SK-MEL-5 (cell line): Measurements from ENCODE around the gene IFI44. TPM values are rescaled to one million over a fixed set of nuclear protein-coding genes. Genes with fewer than 3 reads are reported as not detected.

Experiments
- DNase-seq: peaks from one replicate; pipeline ENCODE4 v3.0.0-alpha.2; 2016; ENCODE audit warnings: low read depth, low spot score
- in situ Hi-C: cut with HindIII; loops from 2 replicates; pipeline ENCODE4 v1.10.0; 2016; ENCODE audit warnings: low sequenced_read_pairs, high pct_unique_total_duplicates, low pct_unique_long_range_greater_than_20kb
- polyA plus RNA-seq, 2 experiments: library from polyadenylated mRNA; depleted of rRNA; stranded (reverse); fragments of >200 nt; gene quantifications; 2 replicates each; pipeline ENCODE4 v1.2.3, GENCODE V29; 2015
- total RNA-seq: library from RNA; depleted of rRNA; stranded (reverse); fragments of >200 nt; shearing (Covaris generic); gene quantifications from 2 replicates; pipeline ENCODE4 v1.2.3, GENCODE V29; 2014; rRNA removed

Gene IFI44
- total RNA-seq: 0.53 and 0.66 TPM in 2 replicates
- polyA plus RNA-seq (2015; cell fraction: cytosol; rRNA removed): 0.80 and 0.85 TPM in 2 replicates
- polyA plus RNA-seq (2015; cell fraction: nucleus; rRNA removed): 0.52 TPM in 1 of 2 replicates, not detected in the other

GRCh38 chr1:78649628-78650027 lies at the start of gene IFI44:
IFI44 (plus strand) TSS chr1:78649831; CDS start chr1:78650196, 365 bp downstream.
- DNase-seq: peak; percentile 54
- in situ Hi-C loops: no loop called here

GRCh38 chr1:78601068-78601467 lies 48.6 kb upstream of the IFI44 start:
- in situ Hi-C loops: loop anchor here (10.0 kb wide), 1 partner anchor 456 kb away; no protein-coding TSS in a partner anchor
- no peak for DNase-seq

- DNase-seq: no peak
- in situ Hi-C loops: loop anchor here (10.0 kb wide), 1 partner anchor 458 kb away; no protein-coding TSS in a partner anchor
These were observed 46.4 kb upstream of the IFI44 start for GRCh38 chr1:78603206-78603605.

- in situ Hi-C loops: loop anchor here (10.0 kb wide), 1 partner anchor 460 kb away; no protein-coding TSS in a partner anchor
- no peak for DNase-seq
These were observed 45.0 kb upstream of the IFI44 start for GRCh38 chr1:78604643-78605042.

- DNase-seq: no peak
- in situ Hi-C loops: loop anchor here (10.0 kb wide), 1 partner anchor 461 kb away; no protein-coding TSS in a partner anchor
These were observed 43.4 kb upstream of the IFI44 start for GRCh38 chr1:78606274-78606673.

- peak; percentile 34 for DNase-seq
- in situ Hi-C loops: loop anchor here (10.0 kb wide), 1 partner anchor 463 kb away; no protein-coding TSS in a partner anchor
These were observed 42.2 kb upstream of the IFI44 start for GRCh38 chr1:78607334-78607927.

- DNase-seq: no peak
- in situ Hi-C loops: loop anchor here (10.0 kb wide), 1 partner anchor 463 kb away; no protein-coding TSS in a partner anchor
These were observed 41.7 kb upstream of the IFI44 start for GRCh38 chr1:78607944-78608343.

GRCh38 chr1:78617615-78618026 lies 32.0 kb upstream of the IFI44 start:
- in situ Hi-C loops: no loop called here
- peak; percentile 91 for DNase-seq

- in situ Hi-C loops: no loop called here
- DNase-seq: no peak
These were observed 30.6 kb upstream of the IFI44 start for GRCh38 chr1:78619032-78619431.

- in situ Hi-C loops: no loop called here
- DNase-seq: no peak
These were observed 30.2 kb upstream of the IFI44 start for GRCh38 chr1:78619446-78619802.

- no peak for DNase-seq
- in situ Hi-C loops: no loop called here
These were observed 29.6 kb upstream of the IFI44 start, which contains the start of gene IFI44L for GRCh38 chr1:78619803-78620579. IFI44L (plus strand) TSS chr1:78620448; CDS start chr1:78627916, 7,468 bp downstream.

- DNase-seq: no peak
- in situ Hi-C loops: no loop called here
These were observed 29.0 kb upstream of the IFI44 start for GRCh38 chr1:78620666-78621065.

GRCh38 chr1:78622548-78622947 lies 27.1 kb upstream of the IFI44 start:
- in situ Hi-C loops: no loop called here
- DNase-seq: no peak

GRCh38 chr1:78624035-78624434 lies 25.6 kb upstream of the IFI44 start:
- in situ Hi-C loops: no loop called here

GRCh38 chr1:78627321-78627720 lies 22.3 kb upstream of the IFI44 start:
- no peak for DNase-seq
- in situ Hi-C loops: no loop called here

More at GRCh38 chr1:78624035-78624434, 25.6 kb upstream of the IFI44 start:
- no peak for DNase-seq

GRCh38 chr1:78630600-78630999 lies 19.0 kb upstream of the IFI44 start:
- DNase-seq: no peak
- in situ Hi-C loops: no loop called here

- in situ Hi-C loops: no loop called here
- no peak for DNase-seq
These were observed 16.4 kb upstream of the IFI44 start for GRCh38 chr1:78633209-78633608.

- DNase-seq: no peak
These were observed 9.2 kb upstream of the IFI44 start for GRCh38 chr1:78640462-78640861.

More at GRCh38 chr1:78640462-78640861, 9.2 kb upstream of the IFI44 start:
- in situ Hi-C loops: no loop called here
